HG03521 (cell line): ENCODE measurements around the gene EPHA6.
"Not testable (repeated sequence)": the region's sequence is repeated elsewhere in the genome, so short reads cannot be mapped to it uniquely, and the experiment has no call there.

Experiments used
- ATAC-seq: cut with Tn5 transposase; IDR thresholded peaks from one replicate; pipeline ENCODE4 v1.9.1; 2021; ENCODE audit warnings: mild to moderate bottlenecking, moderate library complexity; ENCODE audit not compliant: unreplicated experiment

Gene EPHA6

GRCh38 chr3:97010881-97011657 lies 196.7 kb downstream of the EPHA6 start:
- ATAC-seq = no peak

- ATAC-seq = no peak
These were observed 207.4 kb downstream of the EPHA6 start for GRCh38 chr3:97021778-97022177.

GRCh38 chr3:97025612-97026011 lies 211.2 kb downstream of the EPHA6 start:
- not testable (repeated sequence) for ATAC-seq

DNA sequence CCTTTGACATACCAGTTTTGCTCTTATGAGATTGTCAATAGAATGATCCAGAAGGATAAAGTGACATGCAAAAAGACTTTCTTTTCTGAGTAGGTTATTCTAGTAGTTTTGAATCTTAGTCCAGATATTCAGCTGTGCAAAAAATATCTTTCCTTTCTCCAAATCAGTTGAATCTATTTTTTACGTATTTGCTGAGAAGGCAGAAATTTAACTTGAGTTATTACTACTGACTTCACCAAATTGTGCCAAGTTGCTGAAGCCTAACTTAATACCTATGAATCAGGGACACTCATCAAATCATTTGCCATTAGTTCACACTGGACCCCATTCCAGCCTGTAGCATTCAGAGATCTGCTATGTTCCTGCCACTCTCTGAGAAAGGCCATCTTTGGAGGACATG lies 215.6 kb downstream of the EPHA6 start:
- ATAC-seq = no peak

DNA sequence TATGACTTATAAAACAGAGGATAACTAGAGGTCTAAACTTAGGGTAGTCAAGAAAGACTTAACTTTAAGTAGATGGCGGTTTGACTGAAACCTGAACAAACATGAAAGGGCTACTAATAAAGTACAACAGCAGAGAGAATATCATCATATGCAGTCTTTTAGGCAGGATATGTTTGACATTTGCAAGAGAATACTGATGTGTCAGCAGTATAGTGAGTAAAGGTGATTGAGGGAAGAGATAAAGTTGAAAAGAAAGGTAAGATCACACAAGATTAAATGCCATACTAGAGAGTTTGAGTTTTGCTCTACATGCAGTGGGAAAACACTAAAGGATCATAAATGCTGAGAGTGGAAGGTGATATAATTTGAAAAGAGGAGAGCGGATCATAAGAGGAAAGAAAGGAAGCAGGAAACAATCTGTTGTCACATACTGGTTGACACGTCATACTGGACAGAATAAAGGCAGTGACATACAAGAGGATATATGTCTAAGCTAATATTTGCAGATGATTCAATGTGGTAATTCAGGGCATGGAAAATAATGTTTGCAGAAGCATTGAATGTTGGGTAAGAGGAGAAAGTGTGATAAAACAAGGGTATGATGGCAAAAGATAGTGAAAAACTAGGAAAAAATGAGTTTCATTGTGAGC lies 223.0 kb downstream of the EPHA6 start:
- ATAC-seq = no peak

DNA sequence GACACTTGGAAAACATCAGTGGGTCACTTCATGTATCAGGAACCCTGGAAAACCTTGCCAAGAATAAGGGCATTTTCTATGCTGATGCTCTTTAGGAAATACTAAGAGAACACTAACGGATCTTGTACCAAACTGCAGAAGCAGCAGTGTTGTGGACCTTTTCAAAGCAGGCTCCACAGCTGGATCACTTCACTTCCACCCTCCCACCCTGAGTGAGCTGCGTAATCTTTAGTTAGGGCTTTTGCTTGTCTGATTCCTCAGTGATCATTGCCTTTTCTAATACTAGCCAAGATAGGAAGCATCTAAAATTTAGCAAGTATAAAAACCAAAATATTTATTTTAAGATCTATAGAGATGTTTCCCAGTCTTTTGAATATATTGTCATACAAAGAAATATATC lies 229.0 kb downstream of the EPHA6 start:
- no peak for ATAC-seq

- no peak for ATAC-seq
These were observed 243.0 kb downstream of the EPHA6 start for GRCh38 chr3:97057365-97057764.

DNA sequence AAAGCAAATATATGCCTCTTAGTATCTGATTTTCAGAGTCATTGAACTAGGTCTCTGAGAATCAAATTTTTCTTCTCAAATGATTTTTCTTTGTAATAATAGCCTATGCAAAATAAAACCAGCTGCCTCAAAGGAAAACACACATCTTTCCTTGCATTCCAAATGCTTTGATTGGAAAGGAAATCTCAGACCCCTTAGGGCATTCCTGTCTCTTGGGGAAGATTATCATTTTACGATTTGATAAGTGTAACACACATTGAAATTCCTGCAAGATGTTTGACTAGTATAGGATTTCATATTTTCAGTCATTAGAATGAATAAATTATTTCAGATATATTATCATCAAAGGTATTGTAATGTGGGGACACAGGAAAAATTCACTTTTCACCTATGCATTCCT lies 244.8 kb downstream of the EPHA6 start:
- no peak for ATAC-seq

GRCh38 chr3:97066531-97066930 lies 252.1 kb downstream of the EPHA6 start:
- no peak for ATAC-seq

DNA sequence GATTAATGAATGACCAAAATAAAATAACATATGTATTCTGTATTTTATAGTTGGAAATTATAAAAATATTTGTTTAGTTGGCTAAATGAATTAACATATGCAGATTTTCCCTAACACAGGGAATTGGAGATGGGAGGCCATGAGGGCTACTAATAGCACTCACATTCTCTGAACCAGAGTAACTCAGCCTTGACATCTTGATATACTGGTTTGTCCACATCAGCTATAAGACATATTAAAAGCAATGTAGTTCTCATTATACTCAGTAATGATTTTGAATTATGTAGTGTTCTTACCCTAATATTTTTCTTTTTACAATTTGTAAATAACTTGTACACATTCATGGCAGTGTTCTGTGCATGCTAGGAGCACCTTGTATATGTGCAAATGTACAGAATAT lies 255.9 kb downstream of the EPHA6 start:
- no peak for ATAC-seq

DNA sequence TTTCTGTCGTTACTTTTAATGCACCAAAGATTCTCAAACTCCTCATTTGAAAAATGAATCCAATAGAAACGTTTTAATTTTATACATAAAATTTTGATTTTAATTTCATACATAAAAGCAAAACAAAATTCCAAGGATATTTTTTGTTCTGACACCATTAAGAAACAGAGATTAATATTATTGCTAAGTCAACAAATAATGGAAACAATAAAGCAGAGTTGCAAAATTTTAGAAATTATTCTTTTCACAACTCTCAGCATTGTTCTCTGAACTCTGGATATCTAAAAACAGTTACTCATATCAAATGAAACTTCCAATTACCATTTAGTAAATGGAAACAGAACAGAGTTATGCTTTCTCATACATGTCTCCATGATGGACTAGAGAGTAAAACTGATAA lies 260.2 kb downstream of the EPHA6 start:
- no peak for ATAC-seq

GRCh38 chr3:97076673-97077072 lies 262.3 kb downstream of the EPHA6 start:
- ATAC-seq = no peak

DNA sequence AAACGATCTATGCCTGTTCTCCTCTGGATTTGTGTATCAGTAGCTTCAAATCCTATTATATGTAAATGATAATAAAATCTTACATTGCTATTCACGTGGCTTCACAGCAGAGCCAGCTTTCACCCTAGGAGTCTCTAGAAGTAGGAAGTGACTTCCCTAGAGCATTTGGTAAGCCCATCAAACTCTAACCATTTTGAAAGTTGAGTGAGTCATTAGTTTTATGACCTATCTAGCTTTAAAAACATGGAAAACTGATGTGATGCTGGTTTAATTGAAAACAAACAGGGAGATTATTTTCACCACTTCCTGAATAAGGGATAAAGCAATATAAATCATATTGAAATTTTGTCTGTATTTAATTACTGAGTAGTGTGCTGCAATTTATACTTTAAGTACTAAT lies 275.2 kb downstream of the EPHA6 start:
- no peak for ATAC-seq

GRCh38 chr3:97102641-97103040 lies 288.2 kb downstream of the EPHA6 start:
- no peak for ATAC-seq

DNA sequence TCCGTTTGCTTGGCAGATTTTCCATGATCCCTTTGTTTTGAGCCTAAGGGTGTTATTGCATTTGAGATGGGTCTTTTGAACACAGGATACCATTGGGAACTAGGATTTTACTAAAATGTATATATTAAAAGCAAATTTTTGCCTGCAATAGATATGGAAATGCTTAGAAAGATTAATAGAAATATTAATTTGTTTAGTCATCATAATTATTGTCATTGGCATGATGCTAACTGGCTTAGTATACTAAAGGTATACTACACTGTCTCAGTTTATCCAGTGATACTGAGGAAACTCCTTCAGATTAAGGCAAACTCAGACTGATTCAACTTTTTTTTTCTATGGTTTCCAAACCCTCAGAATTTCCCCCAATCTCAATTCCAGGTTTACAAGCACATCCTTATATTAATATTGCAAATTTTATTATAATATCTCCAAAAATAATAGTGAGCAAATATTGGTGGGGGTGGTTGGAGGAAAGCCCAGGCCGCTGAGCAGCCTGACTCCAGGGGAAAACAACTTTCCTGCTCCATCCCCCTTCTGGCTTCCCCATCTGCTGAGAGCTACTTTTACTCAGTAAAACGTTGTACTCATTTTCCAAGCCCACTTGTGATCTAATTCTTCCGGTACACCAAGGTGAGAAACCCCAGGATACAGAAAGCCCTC lies 291.7 kb downstream of the EPHA6 start:
- ATAC-seq = no peak

DNA sequence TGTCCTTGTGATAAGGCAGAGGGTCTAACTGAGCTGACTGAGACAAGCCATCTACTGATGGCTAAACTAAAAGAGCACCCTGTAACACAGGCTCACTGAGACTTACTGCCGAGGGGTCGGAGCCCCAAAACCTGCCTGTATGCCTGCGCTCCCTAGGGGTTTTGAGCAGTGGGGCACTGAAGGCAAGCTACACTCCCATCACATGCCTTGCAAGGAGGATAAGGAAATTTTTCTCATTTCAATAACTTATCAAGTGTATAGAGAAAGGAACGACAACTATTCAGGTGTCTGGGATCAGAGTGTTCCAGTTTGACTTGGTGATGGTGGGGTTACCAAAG lies 292.2 kb downstream of the EPHA6 start:
- ATAC-seq = no peak

DNA sequence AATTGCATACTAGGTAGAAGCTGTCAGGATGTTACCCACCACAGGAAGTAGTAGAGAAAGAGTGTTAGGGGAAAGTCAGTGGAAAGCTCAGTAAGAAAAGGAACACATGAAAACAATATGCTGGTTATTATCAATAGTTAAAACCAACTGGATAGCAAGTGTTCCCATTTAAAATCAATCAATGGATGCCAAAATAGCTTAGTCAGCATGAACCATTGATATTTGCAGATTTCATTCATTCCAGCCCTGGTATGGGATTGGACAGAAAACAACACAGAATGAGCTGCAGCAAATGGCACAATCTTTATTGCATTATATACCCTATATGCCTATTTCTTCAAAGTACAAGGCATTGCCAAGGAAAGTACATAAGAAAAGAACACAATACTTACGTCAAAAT lies 293.7 kb downstream of the EPHA6 start:
- ATAC-seq = no peak

DNA sequence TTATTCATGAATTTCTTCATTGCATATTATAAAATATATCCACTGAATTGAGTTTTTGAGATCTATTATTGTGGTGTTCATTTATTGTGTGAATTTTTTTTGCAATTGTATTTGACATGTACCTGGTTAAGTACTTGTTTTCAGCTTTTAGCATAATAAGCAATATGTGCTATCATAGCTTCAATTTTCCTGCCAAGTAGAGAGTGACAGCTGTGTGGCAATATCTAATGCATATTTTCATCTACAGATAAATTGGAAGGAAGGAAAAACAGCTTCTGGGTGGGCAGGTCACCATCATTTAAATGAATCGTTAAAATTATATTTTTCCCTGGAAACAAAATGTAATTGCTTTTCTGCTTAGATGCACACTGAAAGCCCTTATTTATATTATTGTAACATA lies 296.9 kb downstream of the EPHA6 start:
- no peak for ATAC-seq

DNA sequence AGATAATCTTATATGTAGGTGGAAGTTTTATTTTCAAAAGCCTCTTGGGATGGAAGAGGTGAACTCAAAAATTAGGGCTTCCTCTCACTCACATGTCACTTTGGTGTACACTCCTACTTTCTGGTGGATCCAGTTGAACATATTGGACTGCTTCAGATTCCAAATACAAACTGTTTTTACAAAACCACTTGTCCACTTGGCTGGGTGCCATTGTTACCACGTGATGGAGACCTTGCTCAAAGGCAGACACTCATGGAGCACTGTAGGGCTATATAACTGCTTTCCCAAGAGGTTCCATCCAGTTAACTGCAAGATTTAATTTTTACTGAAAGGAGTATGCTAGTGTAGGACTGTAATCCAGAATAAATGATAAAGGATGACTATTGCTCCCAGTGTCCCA lies 307.0 kb downstream of the EPHA6 start:
- ATAC-seq = no peak

DNA sequence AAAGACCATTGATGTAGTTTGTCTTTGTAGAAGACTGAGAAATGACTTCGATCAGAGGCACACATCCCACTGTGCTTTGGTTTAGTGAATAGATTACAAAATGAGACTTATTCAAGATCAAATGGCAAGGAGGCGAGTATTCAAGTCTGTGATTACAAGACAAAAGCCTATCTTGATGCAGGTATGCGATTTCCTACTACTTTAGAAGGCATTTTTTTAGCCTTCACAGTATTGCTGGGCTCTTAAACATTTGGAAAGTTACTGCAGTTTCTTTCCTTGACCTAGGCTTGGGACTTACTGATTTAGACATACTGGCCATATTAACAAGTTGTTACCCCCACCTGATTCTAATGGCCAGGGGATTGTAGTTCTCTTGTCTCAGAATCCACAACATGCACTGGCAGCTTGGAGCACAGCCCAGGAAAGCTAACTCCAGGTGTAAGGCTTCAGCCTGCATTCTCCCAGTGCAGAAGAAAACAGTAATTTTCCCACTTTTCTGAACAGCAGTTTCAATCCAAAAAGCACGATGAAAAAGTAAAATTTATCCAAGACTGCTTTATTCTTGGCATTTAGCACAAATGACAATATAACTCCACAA lies 311.6 kb downstream of the EPHA6 start:
- ATAC-seq = no peak

DNA sequence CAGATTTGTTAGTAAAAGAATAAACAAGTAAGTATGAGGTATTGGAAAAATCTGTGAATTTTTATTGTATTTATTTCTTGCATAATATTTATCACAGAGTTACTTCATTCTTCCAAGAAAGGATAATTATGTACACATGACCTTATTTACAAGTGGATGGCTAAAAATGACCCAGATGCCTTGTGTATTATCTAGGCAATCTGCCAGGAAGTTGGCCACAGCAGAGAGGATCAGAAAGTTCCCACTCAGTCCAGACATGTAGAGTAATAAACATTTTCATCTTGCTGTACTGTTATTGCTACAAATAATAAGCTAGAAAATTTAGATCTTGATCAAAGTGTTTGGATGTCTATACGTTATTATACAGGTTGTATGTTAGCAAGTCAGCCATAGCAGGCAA lies 317.1 kb downstream of the EPHA6 start:
- no peak for ATAC-seq
